A375 (cell line): ENCODE data around the gene CD80. TPM values are rescaled to one million over a fixed set of nuclear protein-coding genes. Genes with fewer than 3 reads are reported as not detected.

Experiments used
- total RNA-seq: library from RNA; depleted of rRNA; stranded (reverse); fragments of >200 nt; shearing (Covaris generic); gene quantifications from 2 replicates; pipeline ENCODE4 v1.2.3, GENCODE V29; 2014; rRNA removed

Gene CD80
- total RNA-seq = not detected in 2 replicates

GRCh38 chr3:119559441-119559963, at the start of gene CD80:
Gene CD80, minus strand, starts transcription at chr3:119559614. Its CDS starts 1,886 bp downstream, at chr3:119557728.

GRCh38 chr3:119597548-119598288, 38.3 kb upstream of the CD80 start, which contains the start of gene PLA1A:
Gene PLA1A, plus strand, starts transcription at chr3:119597885. Its CDS starts 29 bp downstream, at chr3:119597914.

GRCh38 chr3:119579366-119580066, 20.1 kb upstream of the CD80 start, which contains the start of gene ADPRH:
Gene ADPRH, plus strand, starts transcription at chr3:119579492. Its CDS starts 2,678 bp downstream, at chr3:119582170.

GRCh38 chr3:119498186-119499011, 61.0 kb downstream of the CD80 start, which contains the start of gene TIMMDC1:
Gene TIMMDC1, plus strand, starts transcription at chr3:119498547. Its CDS starts 187 bp downstream, at chr3:119498734.

Other genes with a start within 250 kb of the CD80 start
- 33.5 and 48.4 TPM in 2 replicates for gene TMEM39A, start 96.0 kb downstream of the CD80 start, total RNA-seq
- 13.2 and 15.5 TPM in 2 replicates for gene POGLUT1, start 90.7 kb downstream of the CD80 start, total RNA-seq
- 91.3 and 112 TPM in 2 replicates for gene TIMMDC1, start 61.1 kb downstream of the CD80 start, total RNA-seq
- 2.0 and 2.3 TPM in 2 replicates for gene ADPRH, start 19.9 kb upstream of the CD80 start, total RNA-seq
- not detected in 2 replicates for gene PLA1A, start 38.3 kb upstream of the CD80 start, total RNA-seq
- 0.05 and 0.19 TPM in 2 replicates for gene POPDC2, start 101.0 kb upstream of the CD80 start, total RNA-seq
- 77.0 and 102 TPM in 2 replicates for gene COX17, start 117.8 kb upstream of the CD80 start, total RNA-seq
- 0.50 and 2.3 TPM in 2 replicates for gene CFAP91, start 143.4 kb upstream of the CD80 start, total RNA-seq
- gene NR1I2, start 222.5 kb upstream of the CD80 start, total RNA-seq = not detected in 2 replicates